Right lung (tissue), 5 donors: ENCODE data around the gene SNUPN. TPM values are rescaled to one million over a fixed set of nuclear protein-coding genes. Genes with fewer than 3 reads are reported as not detected.
A peak's percentile ranks its signal among the peaks of the same experiment; 100 is the strongest.
"Not testable (repeated sequence)": the region's sequence is repeated elsewhere in the genome, so short reads cannot be mapped to it uniquely, and the experiment has no call there.

Experiments
- DNase-seq, 2 donors: peaks; one replicate each; pipeline ENCODE4 v3.0.0-alpha.2; 2013
- polyA plus RNA-seq, 5 donors: library from polyadenylated mRNA; unstranded; fragments of 120-200 nt; gene quantifications; one replicate each; pipeline versions ENCODE4 v1.2.1 to v1.2.3, GENCODE V29; 2013; ENCODE audit warnings: inconsistent platforms in 1 of 5, low replicate concordance in 1 of 5; ENCODE audit not compliant: insufficient read length in 5 of 5, insufficient read depth in 1 of 5

The SNUPN gene
- polyA plus RNA-seq, 5 donors: 26.8 to 32.1 (median 30.0) TPM

- DNase-seq: no peak
Observed at GRCh38 chr15:75584121-75584520, 41.4 kb downstream of the SNUPN start.

GRCh38 chr15:75583701-75584100 lies 41.8 kb downstream of the SNUPN start:
- no peak for DNase-seq

- not testable (repeated sequence) for DNase-seq
Observed at GRCh38 chr15:75582943-75583342, 42.6 kb downstream of the SNUPN start.

- peak; percentile 89 for DNase-seq
Observed at GRCh38 chr15:75578948-75579920, 46.3 kb downstream of the SNUPN start, which contains the start of gene PTPN9. TSS of gene PTPN9 (minus strand) at chr15:75579315. CDS start at chr15:75578776, 539 bp downstream.

- peak in 1 of 2 donors; percentile 7 for DNase-seq
Observed at GRCh38 chr15:75578173-75578947, 47.2 kb downstream of the SNUPN start.

GRCh38 chr15:75577401-75578172 lies 47.9 kb downstream of the SNUPN start:
- peak in 1 of 2 donors; percentile 6 for DNase-seq

- DNase-seq: no peak
Observed at GRCh38 chr15:75573648-75574384, 51.7 kb downstream of the SNUPN start.

GRCh38 chr15:75570126-75570845 lies 55.2 kb downstream of the SNUPN start:
- DNase-seq: no peak

- DNase-seq: no peak
Observed at GRCh38 chr15:75565062-75565970, 60.2 kb downstream of the SNUPN start.

GRCh38 chr15:75561888-75562287 lies 63.6 kb downstream of the SNUPN start:
- DNase-seq: no peak

- DNase-seq: not testable (repeated sequence)
Observed at GRCh38 chr15:75559360-75559759, 66.2 kb downstream of the SNUPN start.

- not testable (repeated sequence) for DNase-seq
Observed at GRCh38 chr15:75558955-75559354, 66.6 kb downstream of the SNUPN start.

- DNase-seq: no peak
Observed at GRCh38 chr15:75554717-75555116, 70.8 kb downstream of the SNUPN start.

- no peak for DNase-seq
Observed at GRCh38 chr15:75553659-75554058, 71.9 kb downstream of the SNUPN start.

GRCh38 chr15:75551091-75551490 lies 74.4 kb downstream of the SNUPN start:
- no peak for DNase-seq
